Medulla oblongata (tissue), 1 donor: ENCODE results near the gene CXCR4.
"Not testable (repeated sequence)": the region's sequence is repeated elsewhere in the genome, so short reads cannot be mapped to it uniquely, and the experiment has no call there.

Source experiments
- DNase-seq: peaks from one replicate; pipeline ENCODE4 v3.0.0-alpha.2; 2015; ENCODE audit errors: extremely low spot score

CXCR4 gene

GRCh38 chr2:136077107-136077506, 40.8 kb downstream of the CXCR4 start:
- DNase-seq = no peak

- no peak for DNase-seq
Measured at GRCh38 chr2:136075476-136075875, 42.5 kb downstream of the CXCR4 start.

GRCh38 chr2:136072621-136073020, 45.3 kb downstream of the CXCR4 start:
- DNase-seq = no peak

GRCh38 chr2:136071887-136072286, 46.1 kb downstream of the CXCR4 start:
- not testable (repeated sequence) for DNase-seq

GRCh38 chr2:136070913-136071312, 47.0 kb downstream of the CXCR4 start:
- no peak for DNase-seq

GRCh38 chr2:136069773-136070172, 48.2 kb downstream of the CXCR4 start:
- DNase-seq = no peak

GRCh38 chr2:136068581-136069227, 49.2 kb downstream of the CXCR4 start:
- DNase-seq = no peak

GRCh38 chr2:136067897-136068580, 49.9 kb downstream of the CXCR4 start:
- no peak for DNase-seq

GRCh38 chr2:136067459-136067858, 50.5 kb downstream of the CXCR4 start:
- DNase-seq = no peak

GRCh38 chr2:136065907-136066306, 52.0 kb downstream of the CXCR4 start:
- DNase-seq = no peak

- DNase-seq = no peak
Measured at GRCh38 chr2:136065384-136065783, 52.6 kb downstream of the CXCR4 start.
